Measurements from ENCODE around the gene CCND1.

CCND1 gene

GRCh38 chr11:69601011-69601975 lies 39.7 kb upstream of the CCND1 start:
- FAIRE-seq (no peak), DNase-seq (ENCODE audit: insufficient read length, low spot score) (no peak)
- TF ChIP-seq TAF1 (IDR thresholded peaks at IDR 0.05; ENCODE audit: low read depth, low read length) (no peak), PAX5 (IDR thresholded peaks at IDR 0.05; ENCODE audit: insufficient read depth, low read length, severe bottlenecking) (no peak), SPI1 (IDR thresholded peaks at IDR 0.05; ENCODE audit: low read depth, low read length) (no peak), POLR2AphosphoS5 (IDR thresholded peaks at IDR 0.05; ENCODE audit: low read depth, low read length) (no peak), POU2F2 (IDR thresholded peaks at IDR 0.05; ENCODE audit: low read depth, low read length) (no peak), POLR2A (IDR thresholded peaks at IDR 0.05; ENCODE audit: low read depth, low read length) (no peak)

GRCh38 chr11:69603111-69603836 lies 37.7 kb upstream of the CCND1 start:
- DNase-seq (ENCODE audit: insufficient read length, low spot score) (no peak), FAIRE-seq (no peak)
- no peak for TF ChIP-seq POLR2A (IDR thresholded peaks at IDR 0.05; ENCODE audit: low read depth, low read length)
- TF ChIP-seq PAX5 (IDR thresholded peaks at IDR 0.05; ENCODE audit: insufficient read depth, low read length, severe bottlenecking), result no peak
- no peak for TF ChIP-seq TAF1 (IDR thresholded peaks at IDR 0.05; ENCODE audit: low read depth, low read length)

- DNase-seq (ENCODE audit: insufficient read length, low spot score) (no peak), FAIRE-seq (no peak)
- no peak for TF ChIP-seq POLR2A (IDR thresholded peaks at IDR 0.05; ENCODE audit: low read depth, low read length)
- no peak for TF ChIP-seq TAF1 (IDR thresholded peaks at IDR 0.05; ENCODE audit: low read depth, low read length)
- no peak for TF ChIP-seq POLR2AphosphoS5 (IDR thresholded peaks at IDR 0.05; ENCODE audit: low read depth, low read length)
- TF ChIP-seq PAX5 (IDR thresholded peaks at IDR 0.05; ENCODE audit: insufficient read depth, low read length, severe bottlenecking), result no peak
- TF ChIP-seq SPI1 (IDR thresholded peaks at IDR 0.05; ENCODE audit: low read depth, low read length), result no peak
- TF ChIP-seq POU2F2 (IDR thresholded peaks at IDR 0.05; ENCODE audit: low read depth, low read length), result no peak
Measured at GRCh38 chr11:69604055-69604454, 36.9 kb upstream of the CCND1 start.

GRCh38 chr11:69605737-69606526 lies 35.0 kb upstream of the CCND1 start:
- TF ChIP-seq POU2F2 (IDR thresholded peaks at IDR 0.05; ENCODE audit: low read depth, low read length) (no peak), POLR2A (IDR thresholded peaks at IDR 0.05; ENCODE audit: low read depth, low read length) (no peak), SPI1 (IDR thresholded peaks at IDR 0.05; ENCODE audit: low read depth, low read length) (no peak), POLR2AphosphoS5 (IDR thresholded peaks at IDR 0.05; ENCODE audit: low read depth, low read length) (no peak), PAX5 (IDR thresholded peaks at IDR 0.05; ENCODE audit: insufficient read depth, low read length, severe bottlenecking) (no peak), TAF1 (IDR thresholded peaks at IDR 0.05; ENCODE audit: low read depth, low read length) (no peak)
- no peak for FAIRE-seq

GRCh38 chr11:69609351-69609750 lies 31.6 kb upstream of the CCND1 start:
- DNase-seq (ENCODE audit: insufficient read length, low spot score), result no peak
- no peak for FAIRE-seq
- no peak for TF ChIP-seq POLR2AphosphoS5 (IDR thresholded peaks at IDR 0.05; ENCODE audit: low read depth, low read length)
- TF ChIP-seq POLR2A (IDR thresholded peaks at IDR 0.05; ENCODE audit: low read depth, low read length), result no peak
- no peak for TF ChIP-seq SPI1 (IDR thresholded peaks at IDR 0.05; ENCODE audit: low read depth, low read length)
- no peak for TF ChIP-seq TAF1 (IDR thresholded peaks at IDR 0.05; ENCODE audit: low read depth, low read length)
- no peak for TF ChIP-seq POU2F2 (IDR thresholded peaks at IDR 0.05; ENCODE audit: low read depth, low read length)
- TF ChIP-seq PAX5 (IDR thresholded peaks at IDR 0.05; ENCODE audit: insufficient read depth, low read length, severe bottlenecking), result no peak

More at GRCh38 chr11:69605737-69606526, 35.0 kb upstream of the CCND1 start:
- DNase-seq (ENCODE audit: insufficient read length, low spot score), result no peak

GRCh38 chr11:69611548-69612526 lies 29.1 kb upstream of the CCND1 start:
- TF ChIP-seq POLR2A (IDR thresholded peaks at IDR 0.05; ENCODE audit: low read depth, low read length), result no peak
- no peak for TF ChIP-seq PAX5 (IDR thresholded peaks at IDR 0.05; ENCODE audit: insufficient read depth, low read length, severe bottlenecking)
- FAIRE-seq, result no peak

GRCh38 chr11:69613594-69613993 lies 27.4 kb upstream of the CCND1 start:
- no peak for TF ChIP-seq SPI1 (IDR thresholded peaks at IDR 0.05; ENCODE audit: low read depth, low read length)
- TF ChIP-seq POLR2AphosphoS5 (IDR thresholded peaks at IDR 0.05; ENCODE audit: low read depth, low read length), result no peak
- no peak for TF ChIP-seq PAX5 (IDR thresholded peaks at IDR 0.05; ENCODE audit: insufficient read depth, low read length, severe bottlenecking)
- TF ChIP-seq POLR2A (IDR thresholded peaks at IDR 0.05; ENCODE audit: low read depth, low read length), result no peak
- no peak for TF ChIP-seq TAF1 (IDR thresholded peaks at IDR 0.05; ENCODE audit: low read depth, low read length)
- no peak for TF ChIP-seq POU2F2 (IDR thresholded peaks at IDR 0.05; ENCODE audit: low read depth, low read length)
- FAIRE-seq, result no peak
- no peak for DNase-seq (ENCODE audit: insufficient read length, low spot score)

More at GRCh38 chr11:69611548-69612526, 29.1 kb upstream of the CCND1 start:
- DNase-seq (ENCODE audit: insufficient read length, low spot score), result no peak

GRCh38 chr11:69614085-69614484 lies 26.9 kb upstream of the CCND1 start:
- DNase-seq (ENCODE audit: insufficient read length, low spot score) (no peak), FAIRE-seq (no peak)
- TF ChIP-seq POU2F2 (IDR thresholded peaks at IDR 0.05; ENCODE audit: low read depth, low read length) (no peak), TAF1 (IDR thresholded peaks at IDR 0.05; ENCODE audit: low read depth, low read length) (no peak), PAX5 (IDR thresholded peaks at IDR 0.05; ENCODE audit: insufficient read depth, low read length, severe bottlenecking) (no peak), POLR2AphosphoS5 (IDR thresholded peaks at IDR 0.05; ENCODE audit: low read depth, low read length) (no peak), SPI1 (IDR thresholded peaks at IDR 0.05; ENCODE audit: low read depth, low read length) (no peak), POLR2A (IDR thresholded peaks at IDR 0.05; ENCODE audit: low read depth, low read length) (no peak)

All from GM12891 (cell line).